Measurements from ENCODE around the gene CLTA. TPM values are rescaled to one million over a fixed set of nuclear protein-coding genes. Genes with fewer than 3 reads are reported as not detected.
A peak's percentile ranks its signal among the peaks of the same experiment; 100 is the strongest.

Gene CLTA
- total RNA-seq, 1 experiment from 2014 or later, result 195 TPM

- Histone ChIP-seq H3T11ph (ENCODE audit: low read length) (no peak overlapping the region), H3K4ac (ENCODE audit: low read depth, low read length) (no peak overlapping the region), H4K20me1 (ENCODE audit: control insufficient read depth, insufficient read depth, insufficient read length) (peaks cover 2% of the 10 kb centered on the region), H3K27ac (ENCODE audit: insufficient read length, low read depth, low read length) (no peak overlapping the region), H3K9ac (ENCODE audit: extremely low read depth, insufficient read length, low read length) (no peak overlapping the region), H2BK15ac (ENCODE audit: low read depth, low read length) (no peak overlapping the region), H3K9me3 (ENCODE audit: control insufficient read depth, low read depth, low read length) (no peaks in the 10 kb centered on the region), H3K27me3 (ENCODE audit: insufficient read depth, low read length) (no peaks in the 10 kb centered on the region), H2BK5ac (ENCODE audit: insufficient read length, low read length) (no peak overlapping the region), H3K23ac (ENCODE audit: insufficient read length, low read depth, low read length) (no peak overlapping the region), H3K79me1 (ENCODE audit: insufficient read depth, low read depth, low read length, poor library complexity, severe bottlenecking) (no peaks in the 10 kb centered on the region), H3K4me1 (ENCODE audit: insufficient read depth, low read length) (no peaks in the 10 kb centered on the region), H4K8ac (replicated peaks; ENCODE audit: insufficient read length, low read depth, low read length) (no peak overlapping the region), H3K4me2 (ENCODE audit: insufficient read depth, insufficient read length, low read length) (no peak overlapping the region), H3K18ac (ENCODE audit: insufficient read length, low read depth, low read length) (no peak overlapping the region), H3K79me2 (ENCODE audit: insufficient read depth, low read length) (peaks cover 9% of the 10 kb centered on the region; the same call in 1 of the 2 replicates), H4K5ac (ENCODE audit: insufficient read length, low read depth, low read length) (no peak overlapping the region), H4K91ac (ENCODE audit: insufficient read length, low read depth, low read length) (no peak overlapping the region), H3K23me2 (ENCODE audit: insufficient read length, low read depth, low read length, poor library complexity, severe bottlenecking) (no peaks in the 10 kb centered on the region), H2AK5ac (ENCODE audit: insufficient read length, low read length) (no peak overlapping the region), H2AFZ (ENCODE audit: low read length) (no peak overlapping the region), H3K56ac (ENCODE audit: insufficient read length, low read depth, low read length) (no peak overlapping the region), H2BK12ac (ENCODE audit: insufficient read length, low read depth, low read length) (no peak overlapping the region), H2BK20ac (ENCODE audit: low read depth, low read length, poor library complexity, severe bottlenecking) (no peak overlapping the region), H3K14ac (ENCODE audit: insufficient read depth, low read length) (no peak overlapping the region), H2BK120ac (ENCODE audit: low read depth, low read length, poor library complexity, severe bottlenecking) (no peak overlapping the region)
- DNase-seq, result no peak
- Mint-ChIP-seq H3K27ac (peak overlapping the region in 2 of 3 experiments; percentile 51 to 59; a peak in 2 of 7 replicates), H3K4me3 (no peak overlapping the region), H3K36me3 (ENCODE audit: insufficient read depth in 1 of 3, low read depth in 3 of 3) (peaks cover 53 to 86% (median 59%) of the 10 kb centered on the region in 3 experiments; a peak in 6 of 7 replicates), H3K9me3 (no peaks in the 10 kb centered on the region), H3K27me3 (ENCODE audit: low read depth) (no peaks in the 10 kb centered on the region), H3K4me1 (no peaks in the 10 kb centered on the region)
- TF ChIP-seq CTCF (conservative IDR thresholded peaks at IDR 0.05), result no peak
- no CpG with 5 or more reads among the region's 8 CpGs for WGBS (ENCODE audit: extremely low coverage, insufficient read length, low lambda C conversion rate)
These were observed 20.0 kb downstream of the CLTA start for GRCh38 chr9:36210722-36211121.

Data from H9 (cell line).